Pancreas (tissue), 10 donors: ENCODE results near the gene GPR18. TPM values are rescaled to one million over a fixed set of nuclear protein-coding genes. Genes with fewer than 3 reads are reported as not detected.

Source experiments
- ATAC-seq, 4 donors: fragments of 200-7000 bp; cut with Tn5 transposase; one replicate each; pipeline versions ENCODE4 v1.8.0 to v1.9.1; 2020; ENCODE audit warnings: mild to moderate bottlenecking in 4 of 4, moderate library complexity in 4 of 4
- DNase-seq, 6 donors: peaks; one replicate each; pipeline ENCODE4 v3.0.0-alpha.2; 2020
- FAIRE-seq: peaks from 2 replicates; lab custom pipeline; 2012; peaks lifted over from hg19 to GRCh38; lab: Jason Lieb, UNC
- H3K27ac ChIP-seq, 4 donors: fragments of 200-600 bp; sonication (generic); 1 replicate in 3 of 4; 2 replicates in 1 of 4; pipeline versions ENCODE4 v1.5.0 to v1.8.0; 2020
- H3K27me3 ChIP-seq, 4 donors: fragments of 200-600 bp; one replicate each; pipeline ENCODE4 v1.8.0; 2021
- H3K36me3 ChIP-seq, 3 donors: fragments of 200-600 bp; sonication (generic) in 1 of 3; one replicate each; pipeline versions ENCODE4 v1.5.0 to v1.8.0; 2020 to 2021
- H3K4me1 ChIP-seq, 3 donors: fragments of 200-600 bp; one replicate each; pipeline ENCODE4 v1.8.0; 2021
- H3K4me3 ChIP-seq, 4 donors: fragments of 200-600 bp; sonication (generic) in 2 of 4; one replicate each; pipeline versions ENCODE4 v1.5.0 to v1.8.0; 2020 to 2021
- H3K9me3 ChIP-seq, 4 donors: fragments of 200-600 bp; one replicate each; pipeline ENCODE4 v1.8.0; 2021
- WGBS, 2 donors: extraction: QIAGEN DNeasy Blood & Tissue Kit; methylation state at CpG; one replicate each; pipeline ENCODE4 v1.1.7; 2013; 5-methylcytosine and 5-hydroxymethylcytosine counted together
- intact Hi-C, 3 donors: fragments of 100-400 bp; cut with DNase I; formaldehyde crosslinking; loops; one replicate each; pipeline versions ENCODE4 v1.11.1 to v1.14.2; 2022
- polyA plus RNA-seq, 2 donors: library from polyadenylated mRNA; stranded (reverse); fragments of 200-250 nt; gene quantifications; one replicate each; pipeline ENCODE4 v1.2.3, GENCODE V29; 2013
- total RNA-seq, 6 donors: library from RNA; stranded (reverse); fragmentation: NEBNext Ultra II Directional in 4 of 6; extraction: Animal tissue kit (Norgen Biotek cat#: 25700) in 4 of 6; gene quantifications; one replicate each; pipeline versions ENCODE4 v1.2.1 to v1.2.4, GENCODE V29; 2021 to 2023
- TF ChIP-seq, protein P1 (sequence below), 4 donors: fragments of 200-600 bp; sonication (generic) in 3 of 4; IDR thresholded peaks; one replicate each; pipeline versions ENCODE4 v1.5.0 to v1.8.0; 2021; ENCODE audit warnings: antibody characterized with exemption in 4 of 4
- donor health status: healthy with polysubstance abuse.
- donor health status: DM: no; HTN: no; CAD: no; lungs with moderate emphysema.
- donor health status: DM: no; HTN: no; CAD: no.
- donor health status: control.
- donor health status: control.
- donor health status: Bipolar disorder and iron deficiency.
- donor health status: DM: yes; HTN: yes; CAD: no.
- donor health status: DM: no; HTN: no; CAD: no.
- donor health status: DM: no; HTN: no; CAD: no.
- donor health status: DM: yes; HTN: yes; CAD: no.

The GPR18 gene
- total and polyA plus RNA-seq, 8 donors: 0.14 to 0.22 TPM; not detected in 6

DNA sequence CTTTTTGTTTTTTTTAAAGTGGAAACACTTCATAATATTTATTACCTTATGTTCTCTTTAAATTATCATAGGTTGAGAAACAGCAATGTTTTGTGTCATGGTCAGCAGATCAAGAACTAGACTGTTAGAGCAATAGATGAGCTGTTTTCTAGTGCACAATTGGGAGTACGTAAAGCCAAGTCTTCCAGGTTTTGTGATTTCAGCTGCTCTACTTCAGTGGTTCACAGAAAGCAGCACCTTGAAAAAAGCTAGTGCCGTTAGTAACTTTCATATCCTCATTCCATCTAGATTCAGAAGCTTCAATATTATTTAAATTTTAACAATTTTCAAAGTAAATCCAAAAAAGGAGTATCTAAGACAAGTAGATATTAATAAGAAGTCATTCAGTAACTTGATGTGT lies 1.9 kb downstream of the GPR18 start:
- no peak for FAIRE-seq
- TF ChIP-seq, protein P1, sequence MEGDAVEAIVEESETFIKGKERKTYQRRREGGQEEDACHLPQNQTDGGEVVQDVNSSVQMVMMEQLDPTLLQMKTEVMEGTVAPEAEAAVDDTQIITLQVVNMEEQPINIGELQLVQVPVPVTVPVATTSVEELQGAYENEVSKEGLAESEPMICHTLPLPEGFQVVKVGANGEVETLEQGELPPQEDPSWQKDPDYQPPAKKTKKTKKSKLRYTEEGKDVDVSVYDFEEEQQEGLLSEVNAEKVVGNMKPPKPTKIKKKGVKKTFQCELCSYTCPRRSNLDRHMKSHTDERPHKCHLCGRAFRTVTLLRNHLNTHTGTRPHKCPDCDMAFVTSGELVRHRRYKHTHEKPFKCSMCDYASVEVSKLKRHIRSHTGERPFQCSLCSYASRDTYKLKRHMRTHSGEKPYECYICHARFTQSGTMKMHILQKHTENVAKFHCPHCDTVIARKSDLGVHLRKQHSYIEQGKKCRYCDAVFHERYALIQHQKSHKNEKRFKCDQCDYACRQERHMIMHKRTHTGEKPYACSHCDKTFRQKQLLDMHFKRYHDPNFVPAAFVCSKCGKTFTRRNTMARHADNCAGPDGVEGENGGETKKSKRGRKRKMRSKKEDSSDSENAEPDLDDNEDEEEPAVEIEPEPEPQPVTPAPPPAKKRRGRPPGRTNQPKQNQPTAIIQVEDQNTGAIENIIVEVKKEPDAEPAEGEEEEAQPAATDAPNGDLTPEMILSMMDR (IDR thresholded peaks at IDR 0.05): no peak
- Histone ChIP-seq H3K27ac (no peak overlapping the region), H3K4me3 (no peak overlapping the region), H3K27me3 (no peaks in the 10 kb centered on the region), H3K9me3 (no peaks in the 10 kb centered on the region), H3K4me1 (no peaks in the 10 kb centered on the region), H3K36me3 (no peaks in the 10 kb centered on the region)
- no peak for DNase-seq
- no peak for ATAC-seq
- intact Hi-C loops: no loop called here
- WGBS, 2 donors: 91 to 95% methylated on average over 2 of the region's 2 CpGs

DNA sequence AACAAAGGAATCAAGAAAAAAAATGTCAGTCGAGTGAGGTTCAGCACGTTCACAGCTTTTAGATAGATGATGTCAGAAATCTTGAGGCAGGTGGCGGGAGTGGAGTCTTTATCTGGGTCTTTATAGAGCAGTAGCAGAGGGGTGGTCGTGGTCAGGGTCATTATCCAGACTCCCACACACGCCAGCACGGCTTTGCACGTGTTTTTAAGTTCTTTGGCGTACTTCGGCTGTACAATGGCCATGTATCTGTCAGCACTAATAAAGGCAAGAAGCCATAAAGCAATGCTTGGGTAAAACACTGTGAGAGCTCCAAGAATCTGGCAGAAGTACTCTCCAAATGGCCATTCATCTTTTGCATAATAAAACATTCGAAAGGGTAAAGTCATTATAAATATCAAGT lies 2.9 kb downstream of the GPR18 start:
- no peak for FAIRE-seq
- Histone ChIP-seq H3K27me3 (no peaks in the 10 kb centered on the region), H3K4me3 (no peak overlapping the region), H3K36me3 (no peaks in the 10 kb centered on the region), H3K27ac (no peak overlapping the region), H3K4me1 (no peaks in the 10 kb centered on the region), H3K9me3 (no peaks in the 10 kb centered on the region)
- TF ChIP-seq, protein P1 (IDR thresholded peaks at IDR 0.05): no peak
- ATAC-seq: no peak
- no peak for DNase-seq
- intact Hi-C loops: no loop called here
- WGBS, 2 donors: 86 to 88% methylated on average over 10 of the region's 10 CpGs

DNA sequence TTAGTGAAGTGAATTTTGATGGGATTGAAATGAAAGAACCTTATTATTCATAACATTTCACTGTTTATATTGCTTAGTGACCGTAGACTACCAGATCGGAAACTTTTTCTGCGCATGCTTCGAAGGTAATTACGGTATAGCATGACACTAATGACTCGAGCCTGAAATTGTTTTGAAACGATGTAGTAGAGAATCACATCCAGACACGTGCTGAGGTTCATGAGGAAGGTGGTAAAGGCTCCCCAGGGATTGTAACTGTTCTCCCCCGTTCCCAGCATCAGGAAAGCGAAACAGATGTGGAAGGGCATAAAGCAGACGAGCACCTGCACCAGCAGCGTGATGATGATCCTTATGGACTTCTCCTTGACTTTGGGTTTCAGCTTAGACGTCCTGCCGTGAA lies 3.3 kb downstream of the GPR18 start:
- WGBS, 2 donors: 92 to 93% methylated on average over 14 of the region's 14 CpGs
- FAIRE-seq: no peak
- TF ChIP-seq, protein P1 (IDR thresholded peaks at IDR 0.05): no peak
- DNase-seq: no peak
- no peaks in the 10 kb centered on the region for H3K9me3 ChIP-seq
- no peak for ATAC-seq
- H3K27ac ChIP-seq: no peak overlapping the region
- intact Hi-C loops: no loop called here
- H3K36me3 ChIP-seq: no peaks in the 10 kb centered on the region
- H3K4me1 ChIP-seq: no peaks in the 10 kb centered on the region
- H3K4me3 ChIP-seq: no peak overlapping the region
- H3K27me3 ChIP-seq: no peaks in the 10 kb centered on the region

DNA sequence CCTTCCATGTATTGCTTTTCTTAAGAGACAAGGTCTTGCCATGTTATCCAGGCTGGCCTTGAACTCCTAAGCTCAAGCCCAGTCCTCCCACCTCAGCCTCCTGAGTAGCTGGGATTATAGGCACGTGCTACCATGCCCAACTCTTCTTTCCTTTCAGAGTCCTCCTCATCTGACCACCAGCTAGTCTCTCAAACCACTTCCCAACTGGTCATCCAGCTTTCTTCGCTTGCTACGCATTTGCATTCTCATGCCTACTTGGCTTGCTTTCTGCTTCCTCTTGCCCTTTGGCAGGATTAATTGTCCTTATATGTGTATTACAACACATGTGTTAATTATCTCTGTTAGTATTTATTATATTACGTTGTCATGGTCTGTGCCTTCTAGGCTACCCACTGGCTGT lies 6.3 kb downstream of the GPR18 start:
- no peak for ATAC-seq
- no peak for FAIRE-seq

More for the DNA sequence above, 6.3 kb downstream of the GPR18 start:
- Histone ChIP-seq H3K4me3 (no peak overlapping the region), H3K27ac (no peak overlapping the region), H3K36me3 (no peaks in the 10 kb centered on the region), H3K4me1 (no peaks in the 10 kb centered on the region), H3K9me3 (no peaks in the 10 kb centered on the region), H3K27me3 (no peaks in the 10 kb centered on the region)
- DNase-seq: no peak
- TF ChIP-seq, protein P1 (IDR thresholded peaks at IDR 0.05): no peak
- 87 to 94% methylated on average over 4 of the region's 4 CpGs for WGBS, 2 donors
- intact Hi-C loops: no loop called here
